ENCODE results near the gene E2F4.
A peak's percentile ranks its signal among the peaks of the same experiment; 100 is the strongest.

E2F4 gene

GRCh38 chr16:67192781-67193361, 916 bp downstream of the E2F4 start:
- DNase-seq = no peak

- DNase-seq = no peak
Measured at GRCh38 chr16:67193536-67193935, 1.6 kb downstream of the E2F4 start.

- DNase-seq = no peak
Measured at GRCh38 chr16:67194260-67194659, 2.3 kb downstream of the E2F4 start.

GRCh38 chr16:67195676-67196075, 3.7 kb downstream of the E2F4 start:
- DNase-seq = no peak

GRCh38 chr16:67196881-67197280, 4.9 kb downstream of the E2F4 start:
- no peak for DNase-seq

GRCh38 chr16:67197704-67198103, 5.7 kb downstream of the E2F4 start:
- DNase-seq = no peak

- peak; percentile 44 for DNase-seq
Measured at GRCh38 chr16:67198238-67198734, 6.3 kb downstream of the E2F4 start.

- no peak for DNase-seq
Measured at GRCh38 chr16:67199011-67199807, 7.3 kb downstream of the E2F4 start, which contains the start of gene ELMO3. Gene ELMO3 (plus strand): TSS chr16:67199131. CDS start chr16:67199327, 196 bp downstream.

- no peak for DNase-seq
Measured at GRCh38 chr16:67199808-67200198, 7.8 kb downstream of the E2F4 start.

- DNase-seq = no peak
Measured at GRCh38 chr16:67200491-67200890, 8.5 kb downstream of the E2F4 start.

- no peak for DNase-seq
Measured at GRCh38 chr16:67201411-67202345, 9.7 kb downstream of the E2F4 start.

- DNase-seq = no peak
Measured at GRCh38 chr16:67202426-67202825, 10.5 kb downstream of the E2F4 start.

- DNase-seq = no peak
Measured at GRCh38 chr16:67202956-67203493, 11.1 kb downstream of the E2F4 start.

- DNase-seq = no peak
Measured at GRCh38 chr16:67204076-67204475, 12.1 kb downstream of the E2F4 start.

GRCh38 chr16:67206129-67206837, 14.3 kb downstream of the E2F4 start:
- DNase-seq = no peak

GRCh38 chr16:67206838-67207248, 14.9 kb downstream of the E2F4 start:
- no peak for DNase-seq

- no peak for DNase-seq
Measured at GRCh38 chr16:67207249-67208091, 15.5 kb downstream of the E2F4 start.

GRCh38 chr16:67208154-67208896, 16.4 kb downstream of the E2F4 start:
- DNase-seq = no peak

- DNase-seq = no peak
Measured at GRCh38 chr16:67209565-67209964, 17.6 kb downstream of the E2F4 start.

Data from activated CD4-positive, alpha-beta T cell treated with anti-CD3 and anti-CD28 coated beads, Interleukin-2, Interleukin-6, amounts not matched to agents 100 ng/mL and 50 ng/mL, durations not matched to agents 16 hours and 8 hours (primary cell).